WTC11 (cell line): ENCODE results near the gene C10orf120.

Experiments
- CREB1 ChIP-seq: sonication (generic); formaldehyde crosslinking; IDR thresholded peaks from 2 replicates; pipeline ENCODE4 v1.8.0; 2023; ENCODE audit warnings: mild to moderate bottlenecking, missing genetic modification reagents
- ELF4 ChIP-seq: sonication (generic); formaldehyde crosslinking; IDR thresholded peaks from 2 replicates; pipeline ENCODE4 v1.8.1; 2022; ENCODE audit warnings: low read depth, mild to moderate bottlenecking, moderate library complexity, missing genetic modification reagents
- JUN ChIP-seq: sonication (generic); formaldehyde crosslinking; IDR thresholded peaks from 2 replicates; pipeline ENCODE4 v1.8.0; 2023; ENCODE audit warnings: mild to moderate bottlenecking, missing genetic modification reagents
- SP1 ChIP-seq: sonication (generic); formaldehyde crosslinking; conservative IDR thresholded peaks from 2 replicates; pipeline ENCODE4 v1.8.1; 2022; ENCODE audit warnings: missing genetic modification reagents
- TEAD4 ChIP-seq: sonication (generic); formaldehyde crosslinking; IDR thresholded peaks from 2 replicates; pipeline ENCODE4 v1.8.0; 2022; ENCODE audit warnings: mild to moderate bottlenecking, missing genetic modification reagents
- TP53 ChIP-seq: sonication (generic); formaldehyde crosslinking; IDR thresholded peaks from 2 replicates; pipeline ENCODE4 v1.8.1; 2023; ENCODE audit warnings: mild to moderate bottlenecking, missing genetic modification reagents
- ZNF219 ChIP-seq: sonication (generic); formaldehyde crosslinking; IDR thresholded peaks from 2 replicates; pipeline ENCODE4 v1.8.0; 2023; ENCODE audit warnings: missing genetic modification reagents, mild to moderate bottlenecking, borderline replicate concordance
- ZNF423 ChIP-seq: fragments of 250-450 bp; sonication (Bioruptor Pico); IDR thresholded peaks from 2 replicates; pipeline ENCODE4 v2.1.2; 2022; ENCODE audit warnings: mild to moderate bottlenecking, moderate library complexity
- ZNF671 ChIP-seq: fragments of 250-450 bp; sonication (Bioruptor Pico); IDR thresholded peaks from 2 replicates; pipeline ENCODE4 v1.8.0; 2021; ENCODE audit warnings: mild to moderate bottlenecking
- TF ChIP-seq, protein P1 (sequence below): sonication (generic); formaldehyde crosslinking; IDR thresholded peaks from 2 replicates; pipeline ENCODE4 v1.8.0; 2022; ENCODE audit warnings: mild to moderate bottlenecking, missing genetic modification reagents
- TF ChIP-seq, protein P2 (sequence below): fragments of 200-600 bp; IDR thresholded peaks from 2 replicates; pipeline ENCODE4 v1.8.0; 2022; ENCODE audit warnings: antibody characterized with exemption
- TF ChIP-seq, protein P3 (sequence below): sonication (generic); formaldehyde crosslinking; conservative IDR thresholded peaks from 2 replicates; pipeline ENCODE4 v1.8.1; 2022; ENCODE audit warnings: mild to moderate bottlenecking, missing genetic modification reagents
- TF ChIP-seq, protein P4 (sequence below): sonication (generic); formaldehyde crosslinking; IDR thresholded peaks from 2 replicates; pipeline ENCODE4 v1.8.1; 2023; ENCODE audit warnings: mild to moderate bottlenecking, missing genetic modification reagents
- TF ChIP-seq, protein P5 (sequence below): sonication (generic); formaldehyde crosslinking; IDR thresholded peaks from 2 replicates; pipeline ENCODE4 v1.8.1; 2023; ENCODE audit warnings: mild to moderate bottlenecking, missing genetic modification reagents, borderline replicate concordance

DNA sequence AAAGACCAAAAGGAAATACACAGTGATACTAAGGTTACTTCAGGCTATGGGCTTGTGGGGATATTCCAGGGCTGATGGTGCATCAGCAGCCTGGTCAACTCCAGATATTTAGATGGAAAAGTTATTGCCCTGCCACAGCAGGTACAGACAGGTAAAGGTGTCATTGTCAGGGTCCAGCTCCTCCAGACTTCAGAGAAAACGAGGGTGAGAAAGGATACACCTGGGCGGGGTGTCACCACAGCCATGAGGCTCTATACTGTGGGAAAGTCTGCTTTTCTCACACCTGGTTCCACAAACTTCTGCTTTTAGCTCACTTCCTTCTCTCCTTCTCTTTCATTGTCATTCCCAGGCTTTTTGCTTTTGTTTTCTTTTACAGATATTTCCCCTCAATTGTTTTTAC lies 2.0 kb upstream of the C10orf120 start:
- TF ChIP-seq CREB1 (no peak), ZNF671 (no peak), SP1 (CRISPR knock-in tag) (no peak), TEAD4 (CRISPR knock-in tag) (no peak), JUN (CRISPR knock-in tag) (no peak), ELF4 (CRISPR knock-in tag) (no peak), ZNF219 (CRISPR knock-in tag) (no peak), TP53 (CRISPR knock-in tag) (no peak), ZNF423 (no peak)
- TF ChIP-seq, protein P1, sequence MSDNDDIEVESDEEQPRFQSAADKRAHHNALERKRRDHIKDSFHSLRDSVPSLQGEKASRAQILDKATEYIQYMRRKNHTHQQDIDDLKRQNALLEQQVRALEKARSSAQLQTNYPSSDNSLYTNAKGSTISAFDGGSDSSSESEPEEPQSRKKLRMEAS (CRISPR knock-in tag), result no peak
- TF ChIP-seq, protein P2, sequence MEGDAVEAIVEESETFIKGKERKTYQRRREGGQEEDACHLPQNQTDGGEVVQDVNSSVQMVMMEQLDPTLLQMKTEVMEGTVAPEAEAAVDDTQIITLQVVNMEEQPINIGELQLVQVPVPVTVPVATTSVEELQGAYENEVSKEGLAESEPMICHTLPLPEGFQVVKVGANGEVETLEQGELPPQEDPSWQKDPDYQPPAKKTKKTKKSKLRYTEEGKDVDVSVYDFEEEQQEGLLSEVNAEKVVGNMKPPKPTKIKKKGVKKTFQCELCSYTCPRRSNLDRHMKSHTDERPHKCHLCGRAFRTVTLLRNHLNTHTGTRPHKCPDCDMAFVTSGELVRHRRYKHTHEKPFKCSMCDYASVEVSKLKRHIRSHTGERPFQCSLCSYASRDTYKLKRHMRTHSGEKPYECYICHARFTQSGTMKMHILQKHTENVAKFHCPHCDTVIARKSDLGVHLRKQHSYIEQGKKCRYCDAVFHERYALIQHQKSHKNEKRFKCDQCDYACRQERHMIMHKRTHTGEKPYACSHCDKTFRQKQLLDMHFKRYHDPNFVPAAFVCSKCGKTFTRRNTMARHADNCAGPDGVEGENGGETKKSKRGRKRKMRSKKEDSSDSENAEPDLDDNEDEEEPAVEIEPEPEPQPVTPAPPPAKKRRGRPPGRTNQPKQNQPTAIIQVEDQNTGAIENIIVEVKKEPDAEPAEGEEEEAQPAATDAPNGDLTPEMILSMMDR, result no peak
- TF ChIP-seq, protein P3, sequence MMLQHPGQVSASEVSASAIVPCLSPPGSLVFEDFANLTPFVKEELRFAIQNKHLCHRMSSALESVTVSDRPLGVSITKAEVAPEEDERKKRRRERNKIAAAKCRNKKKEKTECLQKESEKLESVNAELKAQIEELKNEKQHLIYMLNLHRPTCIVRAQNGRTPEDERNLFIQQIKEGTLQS (CRISPR knock-in tag), result no peak
- TF ChIP-seq, protein P4, sequence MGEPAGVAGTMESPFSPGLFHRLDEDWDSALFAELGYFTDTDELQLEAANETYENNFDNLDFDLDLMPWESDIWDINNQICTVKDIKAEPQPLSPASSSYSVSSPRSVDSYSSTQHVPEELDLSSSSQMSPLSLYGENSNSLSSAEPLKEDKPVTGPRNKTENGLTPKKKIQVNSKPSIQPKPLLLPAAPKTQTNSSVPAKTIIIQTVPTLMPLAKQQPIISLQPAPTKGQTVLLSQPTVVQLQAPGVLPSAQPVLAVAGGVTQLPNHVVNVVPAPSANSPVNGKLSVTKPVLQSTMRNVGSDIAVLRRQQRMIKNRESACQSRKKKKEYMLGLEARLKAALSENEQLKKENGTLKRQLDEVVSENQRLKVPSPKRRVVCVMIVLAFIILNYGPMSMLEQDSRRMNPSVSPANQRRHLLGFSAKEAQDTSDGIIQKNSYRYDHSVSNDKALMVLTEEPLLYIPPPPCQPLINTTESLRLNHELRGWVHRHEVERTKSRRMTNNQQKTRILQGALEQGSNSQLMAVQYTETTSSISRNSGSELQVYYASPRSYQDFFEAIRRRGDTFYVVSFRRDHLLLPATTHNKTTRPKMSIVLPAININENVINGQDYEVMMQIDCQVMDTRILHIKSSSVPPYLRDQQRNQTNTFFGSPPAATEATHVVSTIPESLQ (CRISPR knock-in tag), result no peak
- TF ChIP-seq, protein P5, sequence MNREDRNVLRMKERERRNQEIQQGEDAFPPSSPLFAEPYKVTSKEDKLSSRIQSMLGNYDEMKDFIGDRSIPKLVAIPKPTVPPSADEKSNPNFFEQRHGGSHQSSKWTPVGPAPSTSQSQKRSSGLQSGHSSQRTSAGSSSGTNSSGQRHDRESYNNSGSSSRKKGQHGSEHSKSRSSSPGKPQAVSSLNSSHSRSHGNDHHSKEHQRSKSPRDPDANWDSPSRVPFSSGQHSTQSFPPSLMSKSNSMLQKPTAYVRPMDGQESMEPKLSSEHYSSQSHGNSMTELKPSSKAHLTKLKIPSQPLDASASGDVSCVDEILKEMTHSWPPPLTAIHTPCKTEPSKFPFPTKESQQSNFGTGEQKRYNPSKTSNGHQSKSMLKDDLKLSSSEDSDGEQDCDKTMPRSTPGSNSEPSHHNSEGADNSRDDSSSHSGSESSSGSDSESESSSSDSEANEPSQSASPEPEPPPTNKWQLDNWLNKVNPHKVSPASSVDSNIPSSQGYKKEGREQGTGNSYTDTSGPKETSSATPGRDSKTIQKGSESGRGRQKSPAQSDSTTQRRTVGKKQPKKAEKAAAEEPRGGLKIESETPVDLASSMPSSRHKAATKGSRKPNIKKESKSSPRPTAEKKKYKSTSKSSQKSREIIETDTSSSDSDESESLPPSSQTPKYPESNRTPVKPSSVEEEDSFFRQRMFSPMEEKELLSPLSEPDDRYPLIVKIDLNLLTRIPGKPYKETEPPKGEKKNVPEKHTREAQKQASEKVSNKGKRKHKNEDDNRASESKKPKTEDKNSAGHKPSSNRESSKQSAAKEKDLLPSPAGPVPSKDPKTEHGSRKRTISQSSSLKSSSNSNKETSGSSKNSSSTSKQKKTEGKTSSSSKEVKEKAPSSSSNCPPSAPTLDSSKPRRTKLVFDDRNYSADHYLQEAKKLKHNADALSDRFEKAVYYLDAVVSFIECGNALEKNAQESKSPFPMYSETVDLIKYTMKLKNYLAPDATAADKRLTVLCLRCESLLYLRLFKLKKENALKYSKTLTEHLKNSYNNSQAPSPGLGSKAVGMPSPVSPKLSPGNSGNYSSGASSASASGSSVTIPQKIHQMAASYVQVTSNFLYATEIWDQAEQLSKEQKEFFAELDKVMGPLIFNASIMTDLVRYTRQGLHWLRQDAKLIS, result no peak
